HepG2 (cell line): ENCODE measurements around the gene ZBTB7B. TPM values are rescaled to one million over a fixed set of nuclear protein-coding genes. Genes with fewer than 3 reads are reported as not detected.

Experiments
- ATAC-seq: fragments of 200-7000 bp; cut with Tn5 transposase; 3 replicates; pipeline ENCODE4 v1.9.1; 2020; ENCODE audit warnings: mild to moderate bottlenecking, moderate library complexity
- BruUV-seq: library from RNA; stranded (reverse); fragments of 400-500 nt; replicated peaks from 2 replicates; lab custom pipeline; 2021; lab: Mats Ljungman, UMichigan
- CTCF ChIA-PET: fragments of 300-600 bp; formaldehyde crosslinking; extraction: SDS; loops from one replicate; lab custom pipeline; 2021; ENCODE audit warnings: low total read pairs, inconsistent platforms, low intra/inter-chr PET ratio; lab: Yijun Ruan, JAX
- POLR2A ChIA-PET: fragments of 350-600 bp; sonication (Branson Sonifier 250); formaldehyde crosslinking; loops from one replicate; lab custom pipeline; 2020; ENCODE audit warnings: antibody characterized with exemption, inconsistent platforms; lab: Yijun Ruan, JAX
- DNase-seq: peaks from one replicate; pipeline ENCODE4 v3.0.0-alpha.2; 2015; ENCODE audit warnings: low spot score
- FAIRE-seq: peaks from 3 replicates; lab custom pipeline; 2011; peaks lifted over from hg19 to GRCh38; lab: Jason Lieb, UNC
- H2AFZ ChIP-seq: one replicate; pipeline ENCODE4 v1.6.1; 2011; ENCODE audit warnings: low read length, inconsistent platforms
- H3K27ac ChIP-seq: fragments of 300-600 bp; 3 replicates; pipeline ENCODE4 v1.8.0; 2011; ENCODE audit warnings: mixed run types, mild to moderate bottlenecking, mixed read lengths, low read length, inconsistent platforms; ENCODE audit not compliant: insufficient read depth; ENCODE audit errors: extremely low read length
- H3K27me3 ChIP-seq, 2 experiments: fragments of 200-600 bp in 1 of 2; 2 replicates in 1 of 2; 3 replicates in 1 of 2; pipeline versions ENCODE4 v1.6.0 to v1.8.0; 2011; ENCODE audit warnings: low read length in 2 of 2, mild to moderate bottlenecking in 2 of 2, moderate library complexity in 2 of 2, inconsistent platforms in 1 of 2; ENCODE audit not compliant: insufficient read depth in 2 of 2, control insufficient read depth in 1 of 2
- H3K36me3 ChIP-seq, 2 experiments: fragments of 200-600 bp in 1 of 2; replicated peaks in 1 of 2; 2 replicates in 1 of 2; 3 replicates in 1 of 2; pipeline versions ENCODE4 v1.5.1 to v1.8.0; 2011; ENCODE audit warnings: low read length in 2 of 2, inconsistent platforms in 1 of 2; ENCODE audit not compliant: insufficient read depth in 2 of 2, control insufficient read depth in 1 of 2
- H3K4me1 ChIP-seq: 2 replicates; pipeline ENCODE4 v1.5.1; 2012; ENCODE audit warnings: low read length, inconsistent platforms; ENCODE audit not compliant: insufficient read depth
- H3K4me2 ChIP-seq: 2 replicates; pipeline ENCODE4 v1.6.0; 2011; ENCODE audit warnings: low read depth, low read length, inconsistent platforms
- H3K4me3 ChIP-seq, 3 experiments: fragments of 200-600 bp in 1 of 3; sonication (generic), shearing (Covaris generic) in 1 of 3; replicated peaks in 1 of 3; 2 replicates each; pipeline ENCODE4 v1.5.1; 2011 to 2016; ENCODE audit warnings: low read length in 3 of 3, inconsistent platforms in 2 of 3, low read depth in 2 of 3, mild to moderate bottlenecking in 2 of 3, control low read depth in 1 of 3, mixed read lengths in 1 of 3; ENCODE audit not compliant: insufficient read depth in 1 of 3
- H3K79me2 ChIP-seq: one replicate; pipeline ENCODE4 v1.6.1; 2011; ENCODE audit warnings: low read length, inconsistent platforms; ENCODE audit not compliant: insufficient read depth
- H3K9ac ChIP-seq: 2 replicates; pipeline ENCODE4 v1.6.0; 2011; ENCODE audit warnings: mild to moderate bottlenecking, low read depth, low read length, inconsistent platforms; ENCODE audit not compliant: insufficient read depth
- H3K9me3 ChIP-seq: 2 replicates; pipeline ENCODE4 v1.5.1; 2012; ENCODE audit warnings: mild to moderate bottlenecking, low read length
- H4K20me1 ChIP-seq: 2 replicates; pipeline ENCODE4 v1.6.0; 2011; ENCODE audit warnings: inconsistent platforms, mild to moderate bottlenecking, low read length, moderate library complexity; ENCODE audit not compliant: insufficient read depth
- BORCS8-MEF2B ChIP-seq: sonication (generic); formaldehyde crosslinking; IDR thresholded peaks from 2 replicates; pipeline ENCODE4 v1.8.0; 2022; ENCODE audit warnings: mild to moderate bottlenecking, missing genetic modification reagents
- CC2D1A ChIP-seq: sonication (generic); formaldehyde crosslinking; IDR thresholded peaks from 2 replicates; pipeline ENCODE4 v1.8.1; 2023; ENCODE audit warnings: mild to moderate bottlenecking, missing genetic modification reagents
- HCFC1 ChIP-seq: fragments of 150-350 bp; IDR thresholded peaks from 2 replicates; pipeline ENCODE4 v1.6.1; 2014; ENCODE audit warnings: low read depth, low read length
- HNF4G ChIP-seq, 2 experiments: sonication (generic) in 1 of 2; formaldehyde crosslinking in 1 of 2; IDR thresholded peaks; 2 replicates each; pipeline versions ENCODE4 v1.4.0 to v1.6.1; 2011 to 2020; ENCODE audit warnings: borderline replicate concordance in 2 of 2, low read depth in 2 of 2, mild to moderate bottlenecking in 2 of 2, low read length in 1 of 2, missing genetic modification reagents in 1 of 2, moderate library complexity in 1 of 2
- KDM5A ChIP-seq: fragments of 200-600 bp; sonication (generic); IDR thresholded peaks from 2 replicates; pipeline ENCODE4 v1.7.0; 2018; ENCODE audit warnings: antibody characterized with exemption, mild to moderate bottlenecking, low read length, borderline replicate concordance
- LCORL ChIP-seq, 2 experiments: fragments of 450-650 bp in 1 of 2; sonication (generic) in 1 of 2; formaldehyde crosslinking in 1 of 2; IDR thresholded peaks; 2 replicates each; pipeline versions ENCODE4 v1.5.0 to v1.6.1; 2017 to 2020; ENCODE audit warnings: antibody characterized with exemption in 1 of 2, missing genetic modification reagents in 1 of 2
- PCBP1 ChIP-seq: fragments of 200-400 bp; formaldehyde crosslinking; IDR thresholded peaks from 2 replicates; pipeline ENCODE4 v1.6.1; 2017; ENCODE audit warnings: mild to moderate bottlenecking, low read depth, low read length, borderline replicate concordance
- PHF21A ChIP-seq: sonication (generic); formaldehyde crosslinking; IDR thresholded peaks from 2 replicates; pipeline ENCODE4 v1.5.0; 2020; ENCODE audit warnings: mild to moderate bottlenecking, missing genetic modification reagents
- RXRA ChIP-seq: sonication (generic); formaldehyde crosslinking; IDR thresholded peaks from 2 replicates; pipeline ENCODE4 v1.5.1; 2020; ENCODE audit warnings: missing genetic modification reagents
- SKI ChIP-seq: fragments of 450-650 bp; IDR thresholded peaks from one replicate; pipeline ENCODE4 v1.6.1; 2018; ENCODE audit warnings: mild to moderate bottlenecking; ENCODE audit not compliant: partially characterized antibody
- SMC3 ChIP-seq: IDR thresholded peaks from 2 replicates; pipeline ENCODE4 v1.6.1; 2011; ENCODE audit warnings: low read length, improper control_type of control experiment
- TRIM24 ChIP-seq: sonication (generic); formaldehyde crosslinking; IDR thresholded peaks from 2 replicates; pipeline ENCODE4 v1.8.0; 2022; ENCODE audit warnings: mild to moderate bottlenecking, missing genetic modification reagents
- ZKSCAN8 ChIP-seq: IDR thresholded peaks from 2 replicates; pipeline ENCODE4 v1.6.1; 2016; ENCODE audit warnings: borderline replicate concordance, missing genetic modification reagents, missing compliant biosample characterization
- ZNF317 ChIP-seq: sonication (generic); formaldehyde crosslinking; IDR thresholded peaks from 2 replicates; pipeline ENCODE4 v1.5.0; 2020; ENCODE audit warnings: mild to moderate bottlenecking, missing genetic modification reagents
- ZNF543 ChIP-seq: sonication (generic); formaldehyde crosslinking; IDR thresholded peaks from 2 replicates; pipeline ENCODE4 v1.4.0; 2020; ENCODE audit warnings: mild to moderate bottlenecking, missing genetic modification reagents
- ZNF558 ChIP-seq: sonication (generic); formaldehyde crosslinking; IDR thresholded peaks from 2 replicates; pipeline ENCODE4 v1.9.0; 2022; ENCODE audit warnings: mild to moderate bottlenecking, missing genetic modification reagents, borderline replicate concordance
- ZNF577 ChIP-seq: sonication (generic); formaldehyde crosslinking; IDR thresholded peaks from 2 replicates; pipeline ENCODE4 v1.4.0; 2020; ENCODE audit warnings: mild to moderate bottlenecking, low read depth, missing genetic modification reagents, borderline replicate concordance
- WGBS: methylation state at CpG from one replicate; pipeline ENCODE4 v1.1.6; 2017; ENCODE audit warnings: low lambda C conversion rate; 5-methylcytosine and 5-hydroxymethylcytosine counted together
- in situ Hi-C: cut with HindIII; loops from 2 replicates; pipeline ENCODE4 v1.10.0; 2017; ENCODE audit warnings: low pct_unique_long_range_greater_than_20kb; ENCODE audit not compliant: extremely low pct_ligation_motif_present
- intact Hi-C: fragments of 100-400 bp; cut with micrococcal nuclease; formaldehyde crosslinking; loops from one replicate; pipeline ENCODE4 v1.10.0; 2022; ENCODE audit not compliant: unreplicated experiment
- polyA plus RNA-seq, 8 experiments: library from polyadenylated mRNA; depleted of rRNA in 3 of 8; stranded (reverse) in 7 of 8; unstranded in 1 of 8; fragments of >200 nt; fragmentation: Illumina TruSeq in 4 of 8; extraction: Trizol in 4 of 8; gene quantifications; 2 replicates each; pipeline versions ENCODE4 v1.2.1 to v1.2.3, GENCODE V29; 2011 to 2016; ENCODE audit warnings: low read depth in 4 of 8, missing spikeins in 1 of 8, mixed read lengths in 1 of 8; ENCODE audit not compliant: insufficient read depth in 1 of 8
- total RNA-seq, 5 experiments: library from RNA; depleted of rRNA; stranded (reverse); fragments of >200 nt; fragmentation: Illumina TruSeq; extraction: Trizol; gene quantifications; 2 replicates each; pipeline ENCODE4 v1.2.3, GENCODE V29; 2016; ENCODE audit warnings: low read depth in 1 of 5
- TF ChIP-seq, protein P1 (sequence below): sonication (generic); formaldehyde crosslinking; IDR thresholded peaks from 2 replicates; pipeline ENCODE4 v1.4.0; 2020; ENCODE audit warnings: mild to moderate bottlenecking, missing genetic modification reagents
- TF ChIP-seq, protein P2 (sequence below): sonication (generic); formaldehyde crosslinking; IDR thresholded peaks from 2 replicates; pipeline ENCODE4 v1.4.0; 2020; ENCODE audit warnings: missing genetic modification reagents, low read depth, mild to moderate bottlenecking, borderline replicate concordance
- TF ChIP-seq, protein P3 (sequence below): conservative IDR thresholded peaks from 2 replicates; pipeline ENCODE4 v1.6.1; 2018; ENCODE audit warnings: missing genetic modification reagents

The ZBTB7B gene
- total and polyA plus RNA-seq, 2 of the 13 experiments (the other 11 are each of a cell fraction or from before 2014, with no cell fraction given) = 15.5 to 17.5 TPM

DNA sequence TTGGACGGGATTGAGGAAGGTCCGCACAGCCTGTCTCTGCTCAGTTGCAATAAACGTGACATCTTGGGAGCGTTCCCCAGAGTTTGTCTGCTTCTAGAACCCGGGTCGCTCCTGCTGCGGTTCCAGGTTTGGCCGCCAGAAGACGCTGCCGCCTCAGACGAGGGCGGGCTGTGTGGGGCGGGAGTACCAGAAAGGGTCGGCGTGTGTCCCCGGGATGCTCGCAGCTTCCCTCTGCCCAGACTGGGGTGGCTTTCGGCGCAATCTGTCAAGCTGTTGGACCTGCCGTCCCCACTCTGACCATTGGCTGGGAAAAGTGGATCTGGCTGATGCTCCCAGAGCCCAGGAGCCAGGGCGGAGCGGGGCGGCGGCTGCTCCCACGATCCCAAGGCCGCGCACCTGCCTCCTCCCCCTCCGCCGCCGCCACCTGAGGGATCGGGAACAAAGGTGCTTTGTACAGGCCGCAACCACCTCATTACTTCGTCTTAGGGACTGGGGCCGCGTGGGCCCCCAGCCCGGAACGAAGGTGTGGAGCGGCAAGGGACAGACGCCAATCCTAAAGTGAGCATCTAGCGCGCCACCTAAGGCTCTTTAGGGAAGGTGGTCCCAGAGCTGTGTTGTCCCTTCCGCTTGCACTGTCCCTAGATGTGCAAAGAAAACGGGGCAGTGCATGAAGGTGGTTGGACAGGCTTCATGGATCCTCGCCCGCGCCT is 60.3 kb downstream of the ZBTB7B start:
- peak overlapping the region; percentile 100 for H3K4me2 ChIP-seq
- H4K20me1 ChIP-seq = no peaks in the 10 kb centered on the region
- H3K4me1 ChIP-seq = peaks cover 32% of the 10 kb centered on the region
- peak overlapping the region; percentile 92 for H3K27ac ChIP-seq
- intact Hi-C loops (loop anchor here (1.0 to 5.0 kb wide), 3 partner anchors 21 to 88 kb away; partner anchors contain the start of gene CKS1B), in situ Hi-C loops (loop anchor here (5.0 kb wide), 1 partner anchor 81 kb away; the partner anchor contains the start of gene FLAD1)
- H2AFZ ChIP-seq = peak overlapping the region; percentile 8
- no peaks in the 10 kb centered on the region for H3K9me3 ChIP-seq
- H3K36me3 ChIP-seq = peaks cover 6 to 8% of the 10 kb centered on the region in 2 experiments; a peak in 4 of 5 replicates
- ChIA-PET POLR2A (interaction anchor here (1.0 to 3.0 kb wide), 9 partner anchors 16 to 127 kb away, joined by 3 to 11 read pairs (median 3); partner anchors contain the start of genes EFNA3 and PMVK), CTCF (interaction anchor here (1.2 to 4.0 kb wide), 4 partner anchors 19 to 156 kb away, joined by 4 to 39 read pairs (median 16); no protein-coding TSS in a partner anchor)
- peaks cover 9% of the 10 kb centered on the region for H3K79me2 ChIP-seq
- 0 out of 2 replicates have a peak overlapping the region, but pooled peaks have one; percentile 9 for H3K9ac ChIP-seq
- peak overlapping the region; percentile 72 to 91 (median 83) for H3K4me3 ChIP-seq
- H3K27me3 ChIP-seq = no peaks in the 10 kb centered on the region
- BruUV-seq = TSS peak; percentile 71
- peak; percentile 38 for DNase-seq
- no peak for FAIRE-seq
- peak; percentile 68 for ATAC-seq
- WGBS = 0% methylated on average over 15 of the region's 46 CpGs
- TF ChIP-seq HCFC1 (no peak), TRIM24 (CRISPR knock-in tag) (no peak), HNF4G (IDR thresholded peaks at IDR 0.05; ENCODE audit: borderline replicate concordance, low read depth, low read length) (no peak), HNF4G (CRISPR knock-in tag; IDR thresholded peaks at IDR 0.05; ENCODE audit: borderline replicate concordance, low read depth) (no peak), SMC3 (peak; percentile 56; the same call in 1 of the 2 replicates), LCORL (IDR thresholded peaks at IDR 0.05) (no peak), LCORL (CRISPR knock-in tag; IDR thresholded peaks at IDR 0.05) (0 out of 2 replicates have a peak, but pooled peaks have one; percentile 24), KDM5A (no peak), BORCS8-MEF2B (CRISPR knock-in tag) (peak; percentile 21; the same call in 1 of the 2 replicates), CC2D1A (no peak), RXRA (CRISPR knock-in tag) (0 out of 2 replicates have a peak, but pooled peaks have one; percentile 29), ZNF558 (CRISPR knock-in tag) (no peak), SKI (no peak), ZNF577 (CRISPR knock-in tag) (no peak), ZKSCAN8 (CRISPR knock-in tag) (no peak), ZNF543 (CRISPR knock-in tag) (no peak), ZNF317 (no peak), PCBP1 (no peak), PHF21A (CRISPR knock-in tag) (0 out of 2 replicates have a peak, but pooled peaks have one; percentile 13)
- TF ChIP-seq, protein P1, sequence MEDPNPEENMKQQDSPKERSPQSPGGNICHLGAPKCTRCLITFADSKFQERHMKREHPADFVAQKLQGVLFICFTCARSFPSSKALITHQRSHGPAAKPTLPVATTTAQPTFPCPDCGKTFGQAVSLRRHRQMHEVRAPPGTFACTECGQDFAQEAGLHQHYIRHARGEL (CRISPR knock-in tag) = no peak
- TF ChIP-seq, protein P2, sequence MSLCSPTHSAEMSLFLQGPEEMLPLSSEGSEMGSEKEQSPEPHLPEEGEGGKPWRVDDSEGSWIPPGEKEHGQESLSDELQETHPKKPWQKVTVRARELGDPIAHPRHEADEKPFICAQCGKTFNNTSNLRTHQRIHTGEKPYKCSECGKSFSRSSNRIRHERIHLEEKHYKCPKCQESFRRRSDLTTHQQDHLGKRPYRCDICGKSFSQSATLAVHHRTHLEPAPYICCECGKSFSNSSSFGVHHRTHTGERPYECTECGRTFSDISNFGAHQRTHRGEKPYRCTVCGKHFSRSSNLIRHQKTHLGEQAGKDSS (CRISPR knock-in tag) = no peak
- TF ChIP-seq, protein P3, sequence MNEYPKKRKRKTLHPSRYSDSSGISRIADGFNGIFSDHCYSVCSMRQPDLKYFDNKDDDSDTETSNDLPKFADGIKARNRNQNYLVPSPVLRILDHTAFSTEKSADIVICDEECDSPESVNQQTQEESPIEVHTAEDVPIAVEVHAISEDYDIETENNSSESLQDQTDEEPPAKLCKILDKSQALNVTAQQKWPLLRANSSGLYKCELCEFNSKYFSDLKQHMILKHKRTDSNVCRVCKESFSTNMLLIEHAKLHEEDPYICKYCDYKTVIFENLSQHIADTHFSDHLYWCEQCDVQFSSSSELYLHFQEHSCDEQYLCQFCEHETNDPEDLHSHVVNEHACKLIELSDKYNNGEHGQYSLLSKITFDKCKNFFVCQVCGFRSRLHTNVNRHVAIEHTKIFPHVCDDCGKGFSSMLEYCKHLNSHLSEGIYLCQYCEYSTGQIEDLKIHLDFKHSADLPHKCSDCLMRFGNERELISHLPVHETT (CRISPR knock-in tag) = no peak
